Panc1 (cell line): ENCODE data around the gene NCF1.
"Not testable (repeated sequence)": the region's sequence is repeated elsewhere in the genome, so short reads cannot be mapped to it uniquely, and the experiment has no call there.

Source experiments
- REST ChIP-seq, 2 experiments: IDR thresholded peaks; 2 replicates each; pipeline ENCODE4 v1.6.1; 2011 to 2012; ENCODE audit warnings: low read depth in 2 of 2, control low read depth in 1 of 2, low read length in 1 of 2, mild to moderate bottlenecking in 1 of 2, moderate library complexity in 1 of 2; ENCODE audit not compliant: insufficient read depth in 1 of 2
- TF ChIP-seq, protein P1 (sequence below): fragments of 450-650 bp; IDR thresholded peaks from 2 replicates; pipeline ENCODE4 v1.5.1; 2017; ENCODE audit warnings: mild to moderate bottlenecking

GRCh38 chr7:74758268-74758667, 15.5 kb upstream of the NCF1 start:
- not testable (repeated sequence) for TF ChIP-seq REST (IDR thresholded peaks at IDR 0.05; ENCODE audit: insufficient read depth in 1 of 2, low read depth in 2 of 2, low read length in 1 of 2)
- TF ChIP-seq, protein P1, sequence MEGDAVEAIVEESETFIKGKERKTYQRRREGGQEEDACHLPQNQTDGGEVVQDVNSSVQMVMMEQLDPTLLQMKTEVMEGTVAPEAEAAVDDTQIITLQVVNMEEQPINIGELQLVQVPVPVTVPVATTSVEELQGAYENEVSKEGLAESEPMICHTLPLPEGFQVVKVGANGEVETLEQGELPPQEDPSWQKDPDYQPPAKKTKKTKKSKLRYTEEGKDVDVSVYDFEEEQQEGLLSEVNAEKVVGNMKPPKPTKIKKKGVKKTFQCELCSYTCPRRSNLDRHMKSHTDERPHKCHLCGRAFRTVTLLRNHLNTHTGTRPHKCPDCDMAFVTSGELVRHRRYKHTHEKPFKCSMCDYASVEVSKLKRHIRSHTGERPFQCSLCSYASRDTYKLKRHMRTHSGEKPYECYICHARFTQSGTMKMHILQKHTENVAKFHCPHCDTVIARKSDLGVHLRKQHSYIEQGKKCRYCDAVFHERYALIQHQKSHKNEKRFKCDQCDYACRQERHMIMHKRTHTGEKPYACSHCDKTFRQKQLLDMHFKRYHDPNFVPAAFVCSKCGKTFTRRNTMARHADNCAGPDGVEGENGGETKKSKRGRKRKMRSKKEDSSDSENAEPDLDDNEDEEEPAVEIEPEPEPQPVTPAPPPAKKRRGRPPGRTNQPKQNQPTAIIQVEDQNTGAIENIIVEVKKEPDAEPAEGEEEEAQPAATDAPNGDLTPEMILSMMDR: not testable (repeated sequence)
